Natural killer cell (primary cell): ENCODE measurements around the gene CD52. TPM values are rescaled to one million over a fixed set of nuclear protein-coding genes. Genes with fewer than 3 reads are reported as not detected.

ENCODE experiments used
- ATAC-seq, 3 donors: fragments of 150-1000 bp in 2 of 3; fragments of 200-7000 bp in 1 of 3; cut with Tn5 transposase; 1 replicate in 1 of 3; 2 replicates in 2 of 3; pipeline ENCODE4 v1.10.0; 2021; ENCODE audit warnings: mild to moderate bottlenecking in 2 of 3, moderate library complexity in 2 of 3
- DNase-seq, 2 donors: peaks; one replicate each; pipeline versions ENCODE4 v3.0.0 to v3.0.0-alpha.2; 2013 to 2021; ENCODE audit warnings: mixed read lengths in 1 of 2
- H3K27ac ChIP-seq: one replicate; pipeline ENCODE4 v1.5.1; 2013; ENCODE audit warnings: mild to moderate bottlenecking, low read length
- H3K27me3 ChIP-seq: one replicate; pipeline ENCODE4 v1.6.1; 2013; ENCODE audit warnings: low read length; ENCODE audit not compliant: control insufficient read depth, insufficient read depth
- H3K36me3 ChIP-seq: one replicate; pipeline ENCODE4 v1.6.1; 2013; ENCODE audit warnings: low read length; ENCODE audit not compliant: control insufficient read depth, insufficient read depth
- H3K4me1 ChIP-seq: one replicate; pipeline ENCODE4 v1.6.1; 2013; ENCODE audit warnings: low read length; ENCODE audit not compliant: control insufficient read depth, insufficient read depth
- H3K4me3 ChIP-seq: one replicate; pipeline ENCODE4 v1.5.1; 2013; ENCODE audit warnings: low read length
- H3K9me3 ChIP-seq: one replicate; pipeline ENCODE4 v1.6.1; 2013; ENCODE audit warnings: low read length; ENCODE audit not compliant: control insufficient read depth, insufficient read depth
- H3K27ac Mint-ChIP-seq, 2 donors: one replicate each; pipeline ENCODE4 v1.8.0; 2022; ENCODE audit warnings: mild to moderate bottlenecking in 2 of 2, mixed read lengths in 2 of 2, moderate library complexity in 1 of 2
- H3K27me3 Mint-ChIP-seq, 2 donors: one replicate each; pipeline ENCODE4 v1.8.0; 2022; ENCODE audit warnings: low read depth in 2 of 2, mixed read lengths in 2 of 2
- H3K36me3 Mint-ChIP-seq: one replicate; pipeline ENCODE4 v1.8.0; 2022; ENCODE audit warnings: mixed read lengths
- H3K4me1 Mint-ChIP-seq, 2 donors: one replicate each; pipeline ENCODE4 v1.8.0; 2022; ENCODE audit warnings: mixed read lengths in 2 of 2
- H3K4me3 Mint-ChIP-seq: one replicate; pipeline ENCODE4 v1.8.0; 2022; ENCODE audit warnings: mild to moderate bottlenecking, moderate library complexity, mixed read lengths
- H3K9me3 Mint-ChIP-seq, 2 donors: one replicate each; pipeline ENCODE4 v1.8.0; 2022; ENCODE audit warnings: mixed read lengths in 2 of 2
- CTCF ChIP-seq: fragments of 200-600 bp; IDR thresholded peaks from one replicate; pipeline ENCODE4 v1.8.0; 2022; ENCODE audit warnings: antibody characterized with exemption
- WGBS: methylation state at CpG from one replicate; pipeline ENCODE4 v1.1.7; 2013; ENCODE audit warnings: missing lambda C conversion rate; ENCODE audit not compliant: insufficient coverage; 5-methylcytosine and 5-hydroxymethylcytosine counted together
- intact Hi-C: fragments of 100-400 bp; cut with micrococcal nuclease; formaldehyde crosslinking; loops from one replicate; pipeline ENCODE4 v1.14.2; 2022
- total RNA-seq, 4 donors: library from RNA; stranded (reverse); fragments of 120-200 nt in 1 of 4; gene quantifications; one replicate each; pipeline versions ENCODE4 v1.2.3 to v1.2.4, GENCODE V29; 2013 to 2022

The CD52 gene
- total RNA-seq, 3 donors from 2014 or later (not counting 1 experiment from before 2014, with no cell fraction given): 454 to 485 (median 482) TPM

- 100% methylated on average over 3 of the region's 3 CpGs for WGBS
- Histone ChIP-seq H3K27me3 (no peaks in the 10 kb centered on the region), H3K36me3 (peaks cover 22% of the 10 kb centered on the region), H3K4me1 (peaks cover 68% of the 10 kb centered on the region), H3K27ac (peak overlapping the region; percentile 18), H3K9me3 (no peaks in the 10 kb centered on the region), H3K4me3 (no peak overlapping the region)
- DNase-seq (no peak), ATAC-seq (no peak)
- no peaks in the 10 kb centered on the region for H3K27me3 Mint-ChIP-seq
- H3K36me3 Mint-ChIP-seq: no peaks in the 10 kb centered on the region
- H3K4me1 Mint-ChIP-seq: peaks cover 54 to 64% of the 10 kb centered on the region in 2 donors
- peak overlapping the region; percentile 53 for H3K4me3 Mint-ChIP-seq
- no peaks in the 10 kb centered on the region for H3K9me3 Mint-ChIP-seq
- intact Hi-C loops: loop anchor here (5.0 kb wide), 1 partner anchor 100 kb away; no protein-coding TSS in a partner anchor
- TF ChIP-seq CTCF: no peak
- H3K27ac Mint-ChIP-seq: peak overlapping the region; percentile 82 to 86
These were observed 40.5 kb upstream of the CD52 start for GRCh38 chr1:26277261-26277661.

GRCh38 chr1:26277719-26278118, 40.0 kb upstream of the CD52 start:
- H3K27me3 ChIP-seq: no peaks in the 10 kb centered on the region
- peak overlapping the region; percentile 82 to 86 for H3K27ac Mint-ChIP-seq
- H3K27ac ChIP-seq: peak overlapping the region; percentile 18
- no peak for DNase-seq
- peaks cover 25% of the 10 kb centered on the region for H3K36me3 ChIP-seq
- intact Hi-C loops: loop anchor here (2.0 to 5.0 kb wide), 2 partner anchors 100 to 193 kb away; no protein-coding TSS in a partner anchor
- H3K9me3 ChIP-seq: no peaks in the 10 kb centered on the region
- no peaks in the 10 kb centered on the region for H3K9me3 Mint-ChIP-seq
- no peak overlapping the region for H3K4me3 ChIP-seq
- no peak for TF ChIP-seq CTCF
- no peaks in the 10 kb centered on the region for H3K27me3 Mint-ChIP-seq
- peaks cover 72% of the 10 kb centered on the region for H3K4me1 ChIP-seq
- ATAC-seq: no peak
- WGBS: 100% methylated on average over 1 of the region's 1 CpG
- no peak overlapping the region for H3K4me3 Mint-ChIP-seq
- H3K4me1 Mint-ChIP-seq: peaks cover 57 to 68% of the 10 kb centered on the region in 2 donors
- no peaks in the 10 kb centered on the region for H3K36me3 Mint-ChIP-seq

DNA sequence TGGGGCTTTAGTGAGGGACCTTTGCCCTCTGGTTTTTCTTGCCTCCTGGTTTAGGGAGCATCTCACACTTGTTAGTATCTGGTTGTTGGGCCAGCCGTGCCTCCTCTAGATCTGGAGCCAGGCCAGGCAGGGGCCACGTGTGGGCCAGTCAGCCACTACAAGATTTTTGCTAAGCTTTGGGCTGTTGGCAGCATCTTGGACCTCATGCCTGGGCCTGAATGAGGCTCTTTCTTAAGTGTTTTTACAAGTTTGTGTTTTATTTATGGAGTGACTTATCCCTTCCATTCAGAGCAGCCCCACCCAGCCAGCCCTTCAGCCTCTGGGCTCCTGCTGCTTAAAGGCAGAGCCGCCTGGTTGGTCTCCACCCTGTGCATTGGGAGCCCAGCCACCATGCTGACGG, 39.5 kb upstream of the CD52 start:
- Histone ChIP-seq H3K9me3 (no peaks in the 10 kb centered on the region), H3K4me1 (peaks cover 78% of the 10 kb centered on the region), H3K36me3 (peaks cover 28% of the 10 kb centered on the region), H3K27me3 (no peaks in the 10 kb centered on the region), H3K27ac (peak overlapping the region; percentile 18), H3K4me3 (no peak overlapping the region)
- intact Hi-C loops: loop anchor here (2.0 to 5.0 kb wide), 2 partner anchors 99 to 192 kb away; no protein-coding TSS in a partner anchor
- Mint-ChIP-seq H3K4me1 (peaks cover 63 to 73% of the 10 kb centered on the region in 2 donors), H3K4me3 (peak overlapping the region; percentile 72), H3K36me3 (no peaks in the 10 kb centered on the region), H3K27ac (peak overlapping the region; percentile 82 to 86), H3K27me3 (no peaks in the 10 kb centered on the region), H3K9me3 (no peaks in the 10 kb centered on the region)
- TF ChIP-seq CTCF: no peak
- DNase-seq (no peak), ATAC-seq (no peak)
- 83% methylated on average over 4 of the region's 4 CpGs for WGBS
